ENCODE results near the gene KCNJ10. TPM values are rescaled to one million over a fixed set of nuclear protein-coding genes. Genes with fewer than 3 reads are reported as not detected.
"Not testable (repeated sequence)": the region's sequence is repeated elsewhere in the genome, so short reads cannot be mapped to it uniquely, and the experiment has no call there.

KCNJ10 gene
- total RNA-seq: not detected
- long read RNA-seq: 0 reads

DNA sequence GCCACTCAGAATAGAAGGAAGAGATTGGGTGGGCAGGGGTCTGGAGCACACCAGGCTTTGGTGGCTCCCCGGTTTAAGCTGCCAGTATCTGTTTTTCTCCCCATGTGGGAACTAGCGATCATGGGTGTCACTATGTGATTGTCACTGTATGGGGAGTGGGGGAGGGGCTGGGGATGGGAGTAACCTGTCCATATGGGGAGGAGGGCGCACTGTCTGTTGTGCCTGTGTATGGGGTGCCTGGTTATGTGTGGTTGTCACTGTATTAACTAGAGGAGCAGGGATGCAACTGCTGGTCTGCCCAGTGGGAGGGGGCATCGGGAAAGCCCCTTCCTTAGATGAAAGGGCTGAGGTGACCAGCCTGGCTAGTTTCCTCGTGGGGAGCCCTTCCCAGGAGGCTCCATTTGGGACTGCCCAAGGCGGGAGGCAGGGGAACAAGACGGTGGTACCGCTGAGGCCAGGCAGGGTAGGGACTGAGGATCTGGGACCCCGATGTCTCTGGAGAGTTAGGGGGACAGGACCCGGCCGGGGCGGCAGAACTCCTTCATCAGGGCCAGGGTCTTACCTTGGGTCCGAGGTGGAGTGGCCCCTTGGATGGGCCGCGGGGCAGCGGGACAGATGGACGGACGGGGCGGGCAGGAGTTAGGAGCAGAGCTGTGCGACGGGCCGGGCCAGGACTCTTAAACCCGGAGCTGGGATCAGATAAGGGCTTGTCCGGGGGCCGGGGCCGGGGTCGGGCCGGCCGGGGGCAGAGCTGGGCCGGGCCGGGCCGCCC, at the start of gene KCNJ10:
Gene KCNJ10, minus strand, starts transcription at position 701 of the 772 bp plus-strand sequence. CDS start 27,628 bp downstream, outside the sequence.
- ATAC-seq (no peak), DNase-seq (no peak)
- intact Hi-C loops (cut with micrococcal nuclease): no loop called here

DNA sequence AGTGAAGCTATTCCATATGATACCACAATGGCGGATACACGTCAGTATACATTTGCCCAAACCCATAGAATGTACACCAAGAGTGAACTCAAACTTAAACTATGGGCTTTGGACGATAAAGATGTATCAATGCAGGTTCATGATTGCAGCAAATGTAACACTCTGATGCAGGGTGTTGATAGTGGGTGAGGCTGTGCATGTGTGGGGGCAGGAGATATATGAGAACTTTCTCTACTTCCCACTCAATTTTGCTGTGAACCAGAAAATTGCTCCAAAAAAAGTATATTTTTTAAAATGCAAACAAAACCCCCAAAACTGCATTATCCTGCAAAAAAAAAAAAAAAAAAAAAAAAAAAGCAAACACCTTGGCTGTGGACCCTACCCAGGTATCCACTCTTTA, 49.0 kb upstream of the KCNJ10 start:
- DNase-seq: no peak
- intact Hi-C loops (cut with micrococcal nuclease): no loop called here
- ATAC-seq: no peak

DNA sequence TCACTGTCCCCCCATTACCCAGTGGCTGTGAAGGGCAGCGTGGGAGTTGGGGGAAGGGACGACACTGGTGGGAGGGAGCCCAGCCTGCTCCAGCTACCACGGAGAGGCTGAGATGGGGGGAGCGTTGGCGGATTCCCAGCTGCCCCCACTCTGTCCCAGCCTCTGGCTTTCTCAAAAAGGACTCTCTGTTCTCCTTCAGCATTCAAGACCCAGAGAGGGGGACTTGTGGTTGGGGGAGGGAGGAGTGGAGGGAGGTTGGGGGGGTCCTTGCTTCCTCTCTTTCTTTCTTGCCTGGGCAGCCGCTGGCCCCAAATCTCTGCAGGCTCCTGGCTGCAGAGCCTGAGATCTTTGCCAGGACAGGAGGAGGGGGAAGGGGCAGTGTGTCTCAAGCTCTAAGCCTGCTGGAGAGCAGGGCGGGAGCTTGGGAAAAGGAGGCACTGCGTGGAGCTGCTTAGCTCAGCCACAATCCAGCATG, 47.8 kb upstream of the KCNJ10 start:
- intact Hi-C loops (cut with micrococcal nuclease): no loop called here
- peak; percentile 71 for DNase-seq

DNA sequence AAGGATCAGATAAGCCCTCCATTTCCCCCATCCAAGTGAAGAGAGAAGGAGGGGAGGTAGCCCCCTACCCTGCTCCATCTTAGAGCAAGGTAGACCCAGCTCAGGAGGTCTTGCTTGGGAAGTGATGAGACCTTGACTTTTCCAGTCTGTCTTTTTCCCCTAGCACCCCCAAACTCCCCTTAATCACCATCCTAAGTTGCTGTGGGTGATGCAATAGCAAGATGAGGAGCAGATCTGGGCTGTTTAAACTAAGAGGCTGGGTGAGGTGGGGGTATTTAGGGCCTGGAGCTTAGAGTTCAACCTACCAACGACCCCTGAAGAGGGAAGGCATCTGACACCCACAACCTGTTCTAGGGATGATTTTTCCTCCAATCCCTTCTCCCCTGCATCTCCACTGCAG, 47.3 kb upstream of the KCNJ10 start:
- intact Hi-C loops (cut with micrococcal nuclease): no loop called here
- no peak for DNase-seq
- ATAC-seq: no peak

More for the DNA sequence above, 47.8 kb upstream of the KCNJ10 start:
- peak; percentile 58 for ATAC-seq

DNA sequence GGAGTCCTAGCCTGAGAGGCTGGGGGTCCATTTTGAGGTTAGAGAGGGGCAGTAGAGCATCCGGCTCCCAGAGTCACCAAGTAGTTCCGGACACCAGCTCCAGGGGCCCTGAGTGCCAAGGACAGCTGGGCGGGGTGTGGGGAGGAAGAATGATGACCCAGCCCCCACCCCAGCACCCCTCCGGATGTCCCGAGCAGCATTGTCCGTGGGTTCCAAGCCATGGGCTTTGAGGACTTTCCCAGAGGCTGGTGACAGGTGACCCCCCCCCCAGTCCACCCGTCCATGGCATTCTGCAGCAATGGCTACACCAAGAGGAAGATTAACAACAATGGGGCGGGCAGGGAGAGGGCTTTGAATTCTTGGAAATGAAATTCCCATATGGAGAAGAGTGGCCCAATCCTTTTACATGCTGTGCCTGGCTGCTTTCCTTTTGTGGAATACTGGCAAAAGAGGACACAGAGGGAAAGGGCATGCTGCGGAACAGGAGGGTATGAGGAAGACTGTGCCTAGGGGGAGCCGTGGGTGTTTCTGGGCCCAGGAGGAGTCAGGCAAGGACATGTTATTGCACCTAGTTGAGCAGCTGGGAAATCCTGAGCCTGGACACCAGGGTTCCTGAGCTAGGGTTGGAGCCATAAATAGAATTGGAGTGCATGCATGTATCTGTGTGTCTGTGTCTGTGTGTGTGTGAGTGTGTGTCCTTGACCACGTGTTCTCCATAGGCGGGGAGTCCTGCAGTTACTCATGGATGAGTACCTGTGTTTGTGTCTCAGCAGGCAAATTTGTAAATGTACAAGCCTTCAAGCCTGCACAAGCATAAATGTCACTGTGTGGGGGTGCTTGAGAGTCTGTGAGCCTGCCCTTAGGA, 46.6 kb upstream of the KCNJ10 start:
- ATAC-seq (peak; percentile 39), DNase-seq (peak; percentile 51)
- intact Hi-C loops (cut with micrococcal nuclease): no loop called here

DNA sequence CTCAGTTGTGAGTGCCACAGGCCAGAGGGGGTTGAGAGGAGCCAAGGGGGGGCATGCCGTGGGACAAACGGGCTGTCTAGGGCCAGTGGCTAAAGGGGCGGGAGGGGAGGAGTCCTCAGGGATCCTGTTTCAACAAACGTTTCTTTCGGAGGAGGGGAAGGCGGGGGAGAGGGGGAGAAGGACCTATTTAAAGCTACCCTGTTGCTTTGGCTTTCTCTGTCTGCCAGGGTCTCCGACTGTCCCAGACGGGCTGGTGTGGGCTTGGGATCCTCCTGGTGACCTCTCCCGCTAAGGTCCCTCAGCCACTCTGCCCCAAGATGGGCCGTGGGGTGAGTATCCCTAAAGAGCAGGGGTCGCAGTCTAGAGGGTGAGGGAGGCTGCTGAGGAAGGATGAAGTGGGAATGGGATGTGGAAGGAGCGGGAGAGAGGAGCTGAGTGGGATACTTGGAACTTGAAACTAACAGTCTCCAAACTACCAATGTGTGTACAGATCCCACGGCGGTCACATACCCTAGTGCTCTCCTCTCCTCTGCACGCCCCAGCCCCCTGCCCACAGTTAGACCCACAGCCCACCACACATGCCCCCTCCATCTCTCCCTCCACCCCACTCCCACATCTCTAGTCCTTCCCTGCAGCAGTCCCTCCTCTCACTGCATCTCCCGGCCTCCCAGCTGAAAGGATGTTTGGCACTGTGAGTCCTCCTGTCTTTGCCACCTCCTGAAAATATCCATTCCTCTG, 45.8 kb upstream of the KCNJ10 start, which contains the start of gene ATP1A2:
Gene ATP1A2, plus strand, starts transcription at position 215 of the 738 bp plus-strand sequence. Its CDS starts 103 bp downstream, at position 318.
- DNase-seq: peak; percentile 71

DNA sequence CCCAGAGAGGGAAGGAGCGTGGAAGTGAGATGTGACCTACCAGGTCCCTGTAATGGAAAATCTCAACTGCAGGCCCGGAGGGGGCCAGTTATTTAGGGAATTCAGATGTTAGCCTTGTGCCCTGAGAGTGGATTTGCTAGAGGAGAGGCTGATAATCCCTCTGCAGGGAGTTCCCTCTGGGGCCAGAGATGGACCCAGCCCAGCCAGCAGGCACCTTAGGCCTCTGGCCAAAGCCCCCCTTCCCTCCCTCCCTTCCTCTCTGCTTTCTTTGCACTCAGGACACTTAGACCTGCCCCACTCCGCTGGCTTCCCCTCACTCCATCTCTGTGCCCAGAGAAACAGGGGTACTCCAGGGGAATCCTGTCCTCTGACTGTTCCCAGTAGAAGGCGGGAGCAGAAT, 44.1 kb upstream of the KCNJ10 start:
- ATAC-seq (peak; percentile 28), DNase-seq (peak; percentile 48)
- intact Hi-C loops (cut with micrococcal nuclease): no loop called here

More for the DNA sequence above, 45.8 kb upstream of the KCNJ10 start, which contains the start of gene ATP1A2:
- intact Hi-C loops (cut with micrococcal nuclease): no loop called here
- ATAC-seq: peak; percentile 70

- DNase-seq (no peak), ATAC-seq (no peak)
- intact Hi-C loops (cut with micrococcal nuclease): no loop called here
Observed at GRCh38 chr1:160113407-160113806, 43.4 kb upstream of the KCNJ10 start.

DNA sequence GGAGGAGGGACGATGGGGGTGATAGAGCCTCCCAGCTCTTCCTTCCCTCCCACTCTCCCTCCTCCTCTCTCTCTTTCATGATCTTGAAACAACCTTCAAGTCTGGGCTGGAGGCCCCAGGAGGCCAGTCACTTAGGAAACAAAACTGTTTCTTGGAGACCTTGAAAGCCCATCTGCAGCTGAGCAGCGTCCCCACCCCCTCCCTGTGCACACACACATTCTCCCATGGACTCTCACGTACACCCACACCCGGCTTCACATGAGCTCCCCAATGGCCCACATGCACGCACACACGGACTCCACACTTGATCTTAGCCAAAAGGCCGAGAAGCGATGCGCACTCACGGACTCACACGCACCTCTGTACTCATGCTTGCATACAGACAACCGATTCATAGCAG, 42.4 kb upstream of the KCNJ10 start:
- intact Hi-C loops (cut with micrococcal nuclease): no loop called here

GRCh38 chr1:160111462-160111861, 41.5 kb upstream of the KCNJ10 start:
- intact Hi-C loops (cut with micrococcal nuclease); ATAC-seq; DNase-seq: not testable (repeated sequence)

More for the DNA sequence above, 42.4 kb upstream of the KCNJ10 start:
- no peak for ATAC-seq
- peak; percentile 53 for DNase-seq

DNA sequence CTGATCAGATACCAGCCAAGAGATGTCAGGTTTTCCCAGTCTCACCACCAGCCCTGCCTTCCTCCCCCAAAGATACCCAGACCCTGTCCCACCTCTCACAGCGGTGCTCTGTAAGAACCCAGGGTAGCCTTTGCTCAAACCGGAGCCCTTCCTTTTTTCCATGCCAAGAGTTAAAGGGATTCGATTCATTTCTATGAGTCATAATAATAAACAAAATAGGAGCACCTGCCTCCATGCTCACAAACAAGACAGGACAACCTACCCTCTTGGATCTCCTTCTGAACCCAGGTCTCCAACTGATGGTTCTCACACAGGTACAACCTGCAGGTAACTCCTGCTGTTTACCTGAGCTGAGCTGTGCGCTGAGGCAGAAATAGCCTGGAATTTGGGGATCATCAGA, 39.7 kb upstream of the KCNJ10 start:
- ATAC-seq (no peak), DNase-seq (no peak)
- intact Hi-C loops (cut with micrococcal nuclease): loop anchor here (10.0 kb wide), 1 partner anchor 85 kb away; the partner anchor contains the start of gene CASQ1

GRCh38 chr1:160108888-160109662, 39.1 kb upstream of the KCNJ10 start:
- intact Hi-C loops (cut with micrococcal nuclease): loop anchor here (10.0 kb wide), 1 partner anchor 86 kb away; the partner anchor contains the start of gene CASQ1
- DNase-seq: no peak
- ATAC-seq: no peak

GRCh38 chr1:160107512-160107911, 37.6 kb upstream of the KCNJ10 start:
- no peak for ATAC-seq
- no peak for DNase-seq
- intact Hi-C loops (cut with micrococcal nuclease): loop anchor here (10.0 kb wide), 1 partner anchor 87 kb away; the partner anchor contains the start of gene CASQ1

GRCh38 chr1:160105155-160105554, 35.2 kb upstream of the KCNJ10 start:
- DNase-seq (no peak), ATAC-seq (no peak)
- intact Hi-C loops (cut with micrococcal nuclease): loop anchor here (10.0 kb wide), 1 partner anchor 90 kb away; the partner anchor contains the start of gene CASQ1

- ATAC-seq: no peak
- intact Hi-C loops (cut with micrococcal nuclease): loop anchor here (10.0 kb wide), 1 partner anchor 90 kb away; the partner anchor contains the start of gene CASQ1
- no peak for DNase-seq
Observed at GRCh38 chr1:160104486-160104885, 34.5 kb upstream of the KCNJ10 start.

DNA sequence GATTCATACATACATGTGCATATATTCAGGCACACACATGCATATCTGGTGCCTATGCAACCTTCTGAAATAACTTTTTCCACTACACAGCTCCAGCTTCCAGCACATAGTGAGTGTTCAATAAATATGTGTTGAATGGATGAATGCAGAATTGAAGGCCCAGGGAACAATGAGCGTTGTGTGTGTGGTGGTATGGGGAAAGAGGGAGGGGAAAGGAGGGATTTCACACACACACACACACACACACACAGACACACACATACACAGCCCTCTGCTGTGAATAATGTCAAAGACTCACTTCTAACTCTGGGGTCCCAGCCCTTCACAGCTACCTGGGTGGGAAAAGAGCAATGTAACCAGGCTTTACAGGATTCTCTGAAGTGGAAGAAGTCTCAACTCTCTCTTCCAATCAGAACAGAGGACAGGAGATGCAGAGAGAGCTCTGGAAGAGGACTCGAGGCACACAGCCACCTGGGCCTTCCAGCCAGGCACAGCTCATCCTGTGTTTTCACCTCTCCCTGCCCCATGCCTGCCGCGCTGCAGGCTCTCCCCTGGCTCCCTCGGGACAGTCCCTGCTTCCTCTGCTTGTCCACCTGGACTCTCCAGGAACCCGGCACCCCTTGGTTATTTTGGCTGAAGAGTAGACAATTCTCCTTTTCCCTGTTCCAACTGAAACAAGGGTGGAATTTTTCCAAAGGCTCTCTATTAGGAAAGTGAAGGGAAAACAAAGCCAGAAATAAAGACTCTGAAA, 33.9 kb upstream of the KCNJ10 start:
- ATAC-seq (no peak), DNase-seq (no peak)
- intact Hi-C loops (cut with micrococcal nuclease): loop anchor here (10.0 kb wide), 1 partner anchor 91 kb away; the partner anchor contains the start of gene CASQ1
